Pons (tissue), 1 donor: ENCODE data around the gene TLN1.

Experiments used
- DNase-seq: peaks from one replicate; pipeline ENCODE4 v3.0.0-alpha.2; 2016; ENCODE audit warnings: low spot score

Gene TLN1

DNA sequence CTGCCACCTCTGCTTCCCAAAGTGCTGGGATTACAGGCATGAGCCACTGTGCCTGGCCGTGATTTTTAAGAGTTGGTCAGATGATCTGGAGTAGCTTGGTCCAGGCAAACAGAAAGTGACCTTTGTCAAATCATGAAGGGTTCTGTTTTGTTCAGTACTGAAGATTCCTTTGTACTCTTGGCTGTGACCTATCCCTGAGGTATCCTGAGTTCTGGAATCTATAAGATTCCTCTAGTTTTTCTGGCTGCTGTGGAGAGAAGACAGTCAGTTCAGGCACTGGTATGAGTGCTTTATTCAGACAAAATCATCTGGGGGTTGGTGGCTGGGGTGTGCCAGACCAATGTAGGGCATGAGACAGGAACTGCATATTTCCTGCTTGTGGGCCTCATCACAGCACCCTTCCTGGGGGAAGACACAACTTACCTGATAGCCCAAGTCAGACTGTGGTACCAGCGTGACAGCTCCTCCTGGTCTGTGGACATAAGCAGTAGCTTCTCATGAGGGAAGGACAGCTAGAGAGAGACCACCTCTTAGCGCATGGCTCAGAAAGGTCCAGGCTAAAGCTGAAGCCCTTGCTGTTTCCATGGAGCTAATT is 70.1 kb downstream of the TLN1 start:
- DNase-seq, result no peak

DNA sequence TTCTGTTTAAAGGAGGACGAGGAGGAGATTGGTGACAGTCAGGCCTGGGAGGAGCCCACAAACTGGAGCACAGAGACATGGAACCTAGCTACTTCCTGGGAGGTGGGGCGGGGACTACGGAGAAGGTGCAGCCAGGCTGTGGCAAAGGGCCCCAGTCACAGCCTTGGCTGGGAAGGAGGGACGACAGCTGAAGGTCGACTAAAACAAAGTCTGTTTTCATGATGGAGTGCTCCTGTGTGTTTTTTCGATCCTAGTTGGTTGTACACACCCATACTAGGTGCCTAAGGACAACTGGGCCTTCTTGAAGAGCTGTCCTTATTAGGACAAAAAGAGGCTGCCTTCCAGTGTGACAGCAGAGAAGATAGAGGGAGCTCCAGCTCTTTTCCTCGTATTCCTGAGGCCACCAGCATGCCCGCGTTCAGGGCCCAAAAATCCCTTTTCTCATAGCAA is 71.0 kb downstream of the TLN1 start:
- peak; percentile 62 for DNase-seq

DNA sequence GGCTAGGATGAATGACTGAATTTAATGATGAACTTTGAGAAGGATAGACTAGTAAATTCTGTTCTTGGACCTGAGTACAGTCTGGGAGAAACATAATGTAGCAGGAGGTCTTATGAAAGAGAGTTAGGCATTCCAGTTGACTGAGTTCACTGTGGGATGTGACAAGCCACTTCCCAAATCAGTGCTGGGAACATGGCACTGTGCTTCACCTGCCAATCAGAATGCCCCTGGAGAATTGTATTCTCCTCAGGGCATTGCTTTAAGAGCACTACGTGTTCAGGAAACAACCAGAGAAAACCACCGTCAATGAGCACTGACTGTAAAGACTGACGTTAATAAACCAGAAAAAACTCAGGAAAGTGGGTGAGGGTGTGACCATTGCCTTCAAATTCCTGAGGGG is 72.7 kb downstream of the TLN1 start:
- DNase-seq, result no peak

DNA sequence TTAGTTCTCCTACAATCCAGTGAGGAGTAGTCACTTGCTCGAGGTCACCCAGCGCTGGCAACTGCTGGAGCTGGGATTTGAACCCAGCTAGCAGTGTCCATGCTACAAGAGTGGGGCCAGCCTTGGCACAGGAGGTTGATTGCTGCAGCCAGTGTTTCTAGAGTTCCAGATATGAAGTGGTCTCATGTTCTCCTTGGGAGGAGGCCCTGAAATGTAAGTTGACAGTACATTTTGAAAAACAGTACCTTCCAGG is 73.1 kb downstream of the TLN1 start:
- DNase-seq, result no peak

DNA sequence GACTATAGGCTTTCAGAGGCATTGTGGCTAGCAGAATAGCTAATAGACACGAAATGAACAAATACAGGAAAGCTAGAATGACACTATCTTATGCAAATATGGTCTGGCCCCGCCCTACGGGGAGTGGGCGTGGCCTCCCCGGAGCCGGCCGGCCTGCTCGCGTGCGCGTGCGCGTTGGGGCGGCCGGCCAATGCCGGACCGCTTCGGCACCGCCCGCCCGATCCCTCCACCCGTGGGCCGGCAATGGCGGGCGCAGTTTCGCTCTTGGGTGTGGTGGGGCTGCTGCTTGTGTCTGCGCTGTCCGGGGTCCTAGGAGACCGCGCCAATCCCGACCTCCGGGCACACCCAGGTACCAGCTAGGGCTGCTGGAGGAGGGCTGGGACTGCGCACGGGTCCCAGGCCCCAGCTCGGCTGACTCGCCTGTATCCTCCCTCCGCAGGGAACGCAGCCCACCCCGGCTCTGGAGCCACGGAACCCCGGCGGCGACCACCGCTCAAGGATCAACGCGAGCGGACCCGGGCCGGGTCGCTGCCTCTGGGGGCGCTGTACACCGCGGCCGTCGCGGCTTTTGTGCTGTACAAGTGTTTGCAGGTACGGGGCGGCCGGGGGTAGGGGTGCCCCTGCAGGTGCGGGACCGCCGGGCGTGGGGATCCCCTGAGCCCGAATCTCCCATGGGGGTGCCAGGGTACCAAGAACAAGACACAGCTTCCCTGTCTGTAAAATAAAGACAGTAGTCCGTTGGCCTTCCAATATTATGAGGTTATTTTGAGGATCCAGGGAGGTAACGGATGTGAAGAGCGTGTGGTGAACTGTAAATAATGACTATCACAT is 73.6 kb downstream of the TLN1 start, which contains the start of gene CCDC107:
Gene CCDC107, plus strand, starts transcription at position 156 of the 831 bp plus-strand sequence. Its CDS starts 88 bp downstream, at position 244.
- DNase-seq, result no peak

DNA sequence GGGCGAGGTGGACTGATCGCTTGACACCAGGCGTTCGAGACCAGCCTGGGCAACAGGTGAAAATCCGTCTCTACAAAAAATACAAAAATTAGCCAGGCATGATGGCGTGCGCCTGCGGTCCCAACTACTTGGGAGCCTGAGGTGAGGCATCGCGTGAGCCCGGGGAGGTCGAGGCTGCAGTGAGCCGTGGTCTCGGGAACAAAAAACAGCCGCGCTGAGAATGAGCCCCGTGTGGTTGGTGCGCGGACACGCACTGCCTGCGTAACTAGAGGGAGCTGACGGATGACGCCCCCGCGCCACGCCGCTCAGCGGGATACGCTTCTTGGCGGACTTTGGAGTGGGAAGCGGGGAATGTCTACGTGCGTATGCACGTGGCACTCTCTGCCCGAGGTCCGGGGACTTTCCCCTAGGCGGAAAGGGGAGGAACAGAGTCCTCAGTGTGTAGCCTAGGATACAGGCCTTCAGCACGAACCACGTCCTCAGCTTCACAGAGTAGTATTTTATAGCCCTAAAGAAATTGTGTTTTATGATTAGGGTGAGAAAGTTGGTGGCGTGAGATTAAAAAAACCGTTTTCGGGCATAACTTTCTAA is 74.4 kb downstream of the TLN1 start, which contains the start of gene RMRP:
Gene RMRP, minus strand, starts transcription at position 474 of the 591 bp plus-strand sequence.
- peak; percentile 100 for DNase-seq

DNA sequence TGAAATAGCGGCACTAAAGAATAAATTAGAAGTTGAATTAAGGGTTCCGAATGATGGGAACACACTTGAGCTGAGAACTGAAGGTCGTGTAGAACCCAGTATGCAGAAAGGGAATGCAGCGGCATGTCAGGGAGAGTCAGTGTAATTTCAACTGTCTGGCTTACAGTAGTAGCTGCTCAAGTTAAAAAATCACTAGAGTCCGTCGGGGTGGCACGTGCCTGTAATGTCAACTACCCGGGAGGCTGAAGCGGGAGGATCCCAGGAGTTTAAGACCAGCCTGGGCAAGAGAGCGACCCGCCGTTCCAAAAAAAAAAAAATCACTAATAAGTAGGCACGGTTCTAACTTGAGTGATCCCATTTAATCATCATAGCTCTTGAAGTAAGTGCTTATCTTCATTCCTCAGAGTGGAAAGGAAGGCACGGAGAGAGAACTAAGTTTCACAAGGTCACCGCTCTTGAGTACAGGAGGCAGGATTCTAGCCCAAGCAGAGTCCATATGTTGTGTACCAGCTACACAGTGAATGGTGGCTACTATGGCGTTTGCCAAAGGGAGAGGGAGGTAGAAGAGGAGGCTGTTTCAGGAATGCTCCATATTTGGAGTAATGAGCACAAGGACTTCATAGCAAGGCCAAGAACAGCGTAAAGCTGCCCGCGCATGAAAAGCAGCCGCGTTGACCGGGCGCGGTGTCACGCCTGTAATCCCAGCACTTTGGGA is 75.0 kb downstream of the TLN1 start:
- DNase-seq, result peak; percentile 66

DNA sequence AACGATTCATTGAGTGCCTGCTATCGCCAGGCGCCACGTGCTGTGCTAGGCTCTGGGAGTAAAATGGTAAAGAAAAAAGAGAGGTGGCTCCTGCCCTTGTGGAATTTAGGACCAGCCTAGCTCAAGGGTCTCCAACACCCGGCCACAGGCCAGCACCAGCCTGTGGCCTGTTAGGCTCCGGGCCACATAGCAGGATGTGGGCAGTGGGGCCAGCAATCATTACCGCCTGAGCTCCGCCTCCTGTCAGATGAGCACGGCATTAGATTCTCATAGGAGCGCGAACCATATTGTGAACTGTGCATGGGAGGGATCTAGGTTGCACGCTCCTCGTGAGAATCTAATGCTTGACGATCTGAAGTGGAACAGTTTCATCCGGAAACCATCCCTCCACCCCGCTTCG is 75.6 kb downstream of the TLN1 start:
- DNase-seq, result no peak

DNA sequence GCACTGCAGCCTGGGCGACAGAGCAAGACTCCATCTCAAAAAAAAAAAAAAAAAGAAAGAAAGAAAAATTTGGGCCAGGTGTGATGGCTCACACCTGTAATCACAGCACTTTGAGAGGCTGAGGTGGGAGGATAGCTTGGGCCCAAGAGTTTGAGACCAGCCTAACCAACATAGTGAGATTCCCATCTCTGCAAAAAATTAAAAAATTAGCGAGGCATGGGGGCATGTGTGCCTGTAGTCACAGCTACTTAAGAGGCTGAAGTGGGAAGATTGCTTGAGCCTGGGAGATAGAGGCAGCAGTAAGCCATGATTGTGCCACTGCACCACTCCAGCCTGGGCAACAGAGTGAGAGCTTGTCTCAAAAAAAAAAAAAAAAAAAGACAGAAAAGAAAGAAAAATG is 78.4 kb downstream of the TLN1 start:
- no peak for DNase-seq

DNA sequence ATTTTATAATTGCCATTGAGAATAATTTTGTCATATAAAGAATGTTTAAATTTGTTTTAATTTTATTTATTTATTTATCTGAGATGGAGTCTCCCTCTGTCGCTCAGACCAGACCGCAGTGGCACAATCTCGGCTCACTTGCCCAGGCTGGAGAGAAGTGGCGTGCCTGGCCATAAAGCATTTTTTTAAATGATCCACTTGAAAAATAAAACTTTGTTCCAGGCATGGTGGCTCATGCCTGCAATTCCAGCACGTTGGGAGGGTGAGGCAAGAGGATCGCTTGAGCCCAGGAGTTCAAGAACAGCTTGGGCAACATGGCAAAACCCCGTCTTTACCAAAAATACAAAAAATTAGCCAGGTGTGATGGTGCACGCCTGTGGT is 79.2 kb downstream of the TLN1 start:
- no peak for DNase-seq

DNA sequence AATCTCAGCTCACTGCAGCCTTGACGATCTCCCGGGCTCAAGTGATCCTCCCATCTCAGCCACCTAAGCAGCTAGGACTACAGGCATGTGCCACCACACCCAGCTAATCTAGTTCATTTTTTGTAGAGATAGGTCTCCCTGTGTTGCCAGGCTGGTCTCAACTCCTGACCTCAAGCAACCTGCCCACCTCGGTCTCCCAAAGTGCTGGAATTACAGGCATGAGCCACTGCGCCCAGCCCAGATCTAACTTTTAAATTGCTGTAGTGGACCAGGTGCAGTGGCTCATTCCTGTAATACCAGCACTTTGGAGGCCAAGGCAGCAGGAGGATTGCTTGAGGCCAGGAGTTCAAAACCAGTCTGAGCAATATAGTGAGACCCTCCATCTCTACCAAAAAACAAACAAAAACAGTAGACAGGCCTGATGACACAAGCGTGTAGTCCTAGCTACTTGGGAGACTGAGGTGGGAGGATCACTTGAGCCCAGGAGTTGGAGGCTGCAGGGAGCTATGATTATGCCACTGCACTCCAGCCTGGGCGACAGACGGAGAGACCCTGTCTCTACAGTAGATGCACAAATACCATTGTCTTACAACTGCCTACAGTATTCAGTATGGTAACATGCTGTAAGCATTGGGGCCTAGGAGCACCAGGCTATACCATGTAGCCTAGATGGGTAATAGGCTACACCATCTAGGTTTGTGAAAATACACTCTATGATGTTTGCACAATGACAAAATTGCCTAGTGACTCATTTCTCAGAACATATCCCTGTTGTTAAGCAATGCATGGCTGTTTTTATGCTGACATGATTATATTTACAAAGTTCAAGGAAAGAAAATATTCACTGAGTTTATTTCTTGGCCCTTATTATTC is 79.8 kb downstream of the TLN1 start:
- DNase-seq, result no peak

DNA sequence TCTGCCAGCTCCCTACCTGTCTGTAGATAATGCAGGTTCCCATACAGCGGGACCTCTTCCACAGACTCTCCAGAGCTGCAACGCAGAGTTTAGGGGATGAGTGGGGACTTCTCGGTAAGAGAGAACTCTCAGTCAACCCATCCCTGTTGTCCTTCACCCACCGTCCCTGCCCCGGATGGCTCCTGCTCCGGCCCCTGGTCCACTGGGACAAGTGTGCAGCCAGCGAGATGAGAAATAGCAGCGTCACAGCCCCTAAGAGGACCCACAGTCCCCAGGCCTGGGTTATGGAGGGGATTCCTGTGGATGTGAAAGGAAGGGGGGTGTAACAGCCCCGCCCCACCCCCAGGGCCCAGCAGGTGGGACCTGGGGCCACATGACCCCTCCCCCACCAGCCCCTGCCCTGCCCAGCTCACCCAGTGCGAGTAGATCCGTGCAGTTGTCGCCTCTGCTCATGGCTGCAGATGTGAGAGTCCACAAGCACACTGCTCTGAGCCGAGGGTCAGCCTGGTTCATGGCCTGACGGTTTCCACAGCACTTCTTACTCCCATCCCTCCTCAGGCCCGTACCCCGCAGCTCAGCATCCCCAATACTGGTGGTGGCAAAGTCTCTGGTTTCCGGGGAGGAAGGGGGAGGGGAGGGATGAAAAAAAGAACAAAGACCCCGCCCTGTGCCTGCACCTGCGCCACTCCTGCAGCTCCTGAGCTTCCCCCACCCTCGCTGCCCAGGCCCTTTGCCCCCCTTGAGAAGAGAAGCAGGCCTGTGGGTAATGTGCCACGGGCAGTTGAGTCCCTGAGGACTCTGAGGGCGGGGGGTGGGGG is 81.4 kb downstream of the TLN1 start, which contains the start of gene SIT1:
Gene SIT1, minus strand, starts transcription at position 591 of the 818 bp plus-strand sequence. Its CDS starts 78 bp downstream, at position 513.
- DNase-seq, result no peak

DNA sequence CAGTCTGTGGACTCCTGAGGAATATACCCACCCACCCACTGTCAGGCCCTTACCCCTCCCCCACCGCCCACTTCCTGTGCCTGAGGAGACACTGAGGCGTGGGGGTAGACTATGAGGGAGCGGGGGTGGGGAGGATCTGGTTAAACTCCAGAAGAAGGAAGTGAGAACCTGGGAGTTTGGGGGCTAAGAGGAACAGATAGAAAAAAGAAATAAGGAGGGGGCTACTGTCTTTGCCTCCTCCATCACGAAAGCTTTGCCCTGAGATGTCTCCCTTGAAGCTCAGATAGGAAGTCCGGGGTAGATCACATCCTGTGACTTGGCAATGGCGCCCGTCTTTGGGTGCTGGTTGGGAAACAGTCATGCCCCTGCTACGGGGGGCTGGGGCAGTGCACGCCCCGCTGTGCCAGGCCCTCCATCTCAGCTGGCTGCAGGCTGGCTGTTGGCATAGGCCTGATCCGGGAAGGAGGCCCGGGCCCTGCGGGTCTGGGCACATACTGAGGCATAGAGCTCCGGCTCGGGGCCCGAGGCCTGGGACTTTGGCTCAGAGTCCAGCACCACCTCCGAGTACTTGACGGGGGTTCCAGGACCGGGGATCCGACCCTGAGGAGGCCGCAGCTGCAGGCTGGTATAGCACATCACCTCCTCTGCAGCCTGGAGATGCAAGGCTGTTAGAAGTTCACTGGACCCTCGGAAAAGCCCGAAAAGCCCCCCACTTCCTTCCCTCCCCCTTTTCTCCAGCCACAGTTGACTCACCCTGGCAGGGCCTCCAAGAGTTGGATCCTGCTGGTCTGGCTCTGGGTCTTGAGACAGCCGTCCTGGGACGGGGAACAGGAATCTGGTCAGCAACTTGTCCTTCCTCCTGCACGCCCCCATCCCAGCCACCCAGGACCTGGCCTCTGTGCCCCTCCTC is 82.3 kb downstream of the TLN1 start:
- DNase-seq, result no peak
